Effector memory CD4-positive, alpha-beta T cell (primary cell): Measurements from ENCODE around the gene TXNRD2.

Experiments
- DNase-seq, 3 donors: peaks; one replicate each; pipeline ENCODE4 v3.0.0-alpha.2; 2020
- H3K27ac ChIP-seq: 2 replicates; pipeline ENCODE4 v1.7.0; 2013; ENCODE audit warnings: mild to moderate bottlenecking, low read length, moderate library complexity; ENCODE audit not compliant: insufficient read depth, poor library complexity, severe bottlenecking
- H3K27me3 ChIP-seq: replicated peaks from 2 replicates; pipeline ENCODE4 v1.7.0; 2013; ENCODE audit warnings: mild to moderate bottlenecking, low read length; ENCODE audit not compliant: insufficient read depth, control insufficient read depth, poor library complexity, severe bottlenecking
- H3K36me3 ChIP-seq: 2 replicates; pipeline ENCODE4 v1.7.0; 2013; ENCODE audit warnings: mild to moderate bottlenecking, low read length, moderate library complexity; ENCODE audit not compliant: control insufficient read depth, insufficient read depth
- H3K4me1 ChIP-seq: 2 replicates; pipeline ENCODE4 v1.7.0; 2013; ENCODE audit warnings: low read length, mild to moderate bottlenecking; ENCODE audit not compliant: control insufficient read depth, insufficient read depth, poor library complexity, severe bottlenecking
- H3K4me3 ChIP-seq: 2 replicates; pipeline ENCODE4 v1.7.0; 2013; ENCODE audit warnings: low read length, low read depth, mild to moderate bottlenecking; ENCODE audit not compliant: insufficient read depth, poor library complexity, severe bottlenecking
- H3K9me3 ChIP-seq: 2 replicates; pipeline ENCODE4 v1.7.0; 2013; ENCODE audit warnings: mild to moderate bottlenecking, low read length, moderate library complexity; ENCODE audit not compliant: control insufficient read depth

Gene TXNRD2

DNA sequence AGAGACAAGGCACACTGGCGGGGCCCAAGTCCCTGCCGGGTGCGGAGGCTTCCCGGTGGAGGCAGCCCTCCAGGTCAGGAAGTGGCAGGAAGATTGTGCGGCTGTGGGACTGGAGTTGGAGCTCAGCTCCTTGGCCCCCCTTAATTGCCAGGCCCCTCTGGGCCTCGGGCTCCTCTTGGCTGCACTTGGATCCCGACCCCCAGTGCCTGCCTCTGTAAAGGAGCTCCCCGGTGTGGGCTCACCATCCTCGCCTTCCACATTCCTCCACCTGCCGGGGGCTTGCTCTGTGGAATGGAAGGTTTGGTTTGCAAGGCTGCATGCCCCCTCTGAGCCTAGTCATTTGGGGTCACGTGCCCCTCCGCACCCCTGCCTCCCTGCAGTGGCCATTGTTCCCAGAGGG is 38.1 kb downstream of the TXNRD2 start:
- no peaks in the 10 kb centered on the region for H3K27me3 ChIP-seq
- H3K27ac ChIP-seq: no peak overlapping the region

DNA sequence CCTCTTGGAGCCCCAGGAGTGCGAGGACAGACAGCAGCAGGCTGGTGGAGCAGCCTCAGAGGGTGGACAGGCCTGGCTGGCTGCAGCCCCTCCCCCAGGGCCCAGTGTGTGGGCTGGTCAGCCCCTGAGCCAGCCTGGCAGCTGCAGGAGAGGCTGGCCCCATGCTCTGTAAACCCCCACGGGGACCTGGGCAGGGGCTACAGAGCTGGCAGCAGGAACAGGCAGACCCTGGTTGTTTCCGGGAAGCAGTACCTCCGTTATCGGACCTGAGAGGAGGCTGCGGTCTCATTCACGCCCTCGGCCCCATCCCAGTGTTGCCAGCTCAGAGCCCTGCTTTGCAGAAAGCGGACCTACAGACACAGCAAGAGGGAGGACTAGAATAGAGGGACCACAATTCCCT is 38.6 kb downstream of the TXNRD2 start:
- Histone ChIP-seq H3K36me3 (peaks cover 6% of the 10 kb centered on the region), H3K4me1 (no peaks in the 10 kb centered on the region)

More for the DNA sequence above, 38.1 kb downstream of the TXNRD2 start:
- no peak for DNase-seq
- Histone ChIP-seq H3K4me3 (no peak overlapping the region), H3K4me1 (no peaks in the 10 kb centered on the region), H3K36me3 (peaks cover 5% of the 10 kb centered on the region), H3K9me3 (no peaks in the 10 kb centered on the region)

DNA sequence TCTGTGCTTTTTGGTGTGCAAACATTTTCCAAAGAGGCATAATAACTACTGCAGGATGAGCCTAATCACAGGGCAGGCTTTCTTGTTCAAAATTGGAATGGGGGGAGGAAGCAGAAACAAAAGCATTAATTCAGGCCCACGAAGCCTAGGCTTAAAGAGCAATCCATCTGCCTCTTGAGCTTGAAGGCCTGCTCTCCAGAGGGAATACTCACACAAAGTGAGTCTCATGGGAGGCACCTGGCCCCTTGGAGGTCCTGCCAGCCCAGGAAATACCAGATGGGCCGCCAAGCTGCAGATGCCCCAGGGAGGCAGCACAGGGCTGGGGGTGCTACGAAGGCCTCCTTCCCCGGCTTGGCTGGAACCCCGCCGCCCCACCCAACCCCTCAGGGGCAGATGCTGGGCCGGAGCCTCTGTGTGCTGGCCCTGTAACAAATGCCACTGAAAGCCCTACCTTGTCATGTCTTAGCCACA is 39.3 kb downstream of the TXNRD2 start:
- no peaks in the 10 kb centered on the region for H3K4me1 ChIP-seq
- peaks cover 11% of the 10 kb centered on the region for H3K36me3 ChIP-seq
- no peak overlapping the region for H3K27ac ChIP-seq
- no peak for DNase-seq
- H3K27me3 ChIP-seq: no peaks in the 10 kb centered on the region
- H3K9me3 ChIP-seq: no peaks in the 10 kb centered on the region
- no peak overlapping the region for H3K4me3 ChIP-seq

More for the DNA sequence above, 38.6 kb downstream of the TXNRD2 start:
- H3K4me3 ChIP-seq: no peak overlapping the region
- no peaks in the 10 kb centered on the region for H3K9me3 ChIP-seq
- no peak overlapping the region for H3K27ac ChIP-seq
- no peaks in the 10 kb centered on the region for H3K27me3 ChIP-seq
- DNase-seq: no peak

DNA sequence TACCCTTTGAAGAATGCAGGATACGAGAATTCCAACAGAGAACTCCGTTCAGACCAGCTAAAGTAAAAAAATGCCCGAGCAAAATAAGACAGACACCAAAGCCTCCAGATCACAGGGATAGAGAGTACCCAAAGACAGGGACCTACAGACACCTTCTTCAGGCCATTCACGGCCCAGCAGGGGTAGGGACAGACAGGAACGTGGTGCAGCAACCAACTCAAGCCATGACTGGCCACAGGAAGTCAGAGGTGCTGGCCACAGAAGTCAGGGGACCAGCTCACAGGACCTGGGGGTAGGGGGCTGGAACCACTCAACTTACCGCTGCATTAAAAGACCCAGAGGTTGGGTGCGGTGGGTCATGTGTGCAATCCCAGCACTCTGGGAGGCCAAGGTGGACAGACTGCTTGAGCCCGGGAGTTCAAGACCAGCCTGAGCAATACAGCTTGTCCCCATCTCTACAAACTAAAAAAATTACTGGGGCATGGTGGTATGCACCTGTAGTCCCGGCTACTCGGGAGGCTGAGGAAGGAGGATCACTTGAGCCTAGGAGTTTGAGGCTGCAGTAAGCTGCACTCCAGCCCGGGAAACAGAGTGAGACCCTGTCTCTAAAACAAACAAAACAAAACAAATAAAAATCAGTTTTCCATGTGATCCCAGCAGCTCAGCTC is 39.9 kb downstream of the TXNRD2 start:
- Histone ChIP-seq H3K36me3 (peaks cover 11% of the 10 kb centered on the region), H3K4me3 (no peak overlapping the region), H3K27ac (no peak overlapping the region), H3K27me3 (no peaks in the 10 kb centered on the region), H3K4me1 (no peaks in the 10 kb centered on the region), H3K9me3 (no peaks in the 10 kb centered on the region)
- no peak for DNase-seq

DNA sequence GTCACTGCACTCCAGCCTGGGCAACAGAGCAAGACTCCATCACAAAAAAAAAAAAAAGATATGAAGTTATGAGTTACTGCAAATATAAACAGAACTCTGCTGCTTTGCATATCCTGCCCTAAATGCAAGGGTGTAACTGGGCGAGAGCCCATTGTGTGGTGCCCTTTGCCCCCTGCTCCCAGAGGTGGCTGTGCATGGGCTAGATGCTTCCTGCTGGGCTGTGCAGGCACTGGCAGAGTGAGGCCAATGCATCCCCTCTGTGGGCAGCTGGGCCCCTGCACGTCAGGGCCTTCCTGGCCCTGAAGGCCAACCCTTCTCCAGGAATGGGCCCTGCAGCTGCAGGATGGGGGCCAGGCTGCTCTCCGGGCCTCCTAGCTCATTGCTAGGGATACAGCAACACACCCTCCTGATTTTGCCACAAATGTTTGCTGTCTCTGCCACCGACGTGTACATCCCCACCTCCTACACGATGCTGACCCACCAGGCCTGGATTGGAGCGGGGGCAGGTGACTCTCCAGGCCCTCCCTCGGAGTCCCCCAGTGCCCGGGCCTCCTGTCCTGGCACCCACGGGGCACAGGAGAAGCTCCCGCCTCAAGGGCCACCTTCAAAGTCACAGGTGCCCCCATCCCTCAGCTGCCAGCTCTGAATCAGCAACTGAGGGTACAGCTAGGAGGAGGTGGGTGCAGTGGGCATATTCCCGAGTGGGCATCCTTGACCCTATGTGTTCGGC is 40.7 kb downstream of the TXNRD2 start:
- H3K9me3 ChIP-seq: no peaks in the 10 kb centered on the region
- H3K27ac ChIP-seq: no peak overlapping the region
- H3K36me3 ChIP-seq: peaks cover 11% of the 10 kb centered on the region
- H3K27me3 ChIP-seq: no peaks in the 10 kb centered on the region
- no peak overlapping the region for H3K4me3 ChIP-seq
- no peak for DNase-seq
- H3K4me1 ChIP-seq: no peaks in the 10 kb centered on the region

DNA sequence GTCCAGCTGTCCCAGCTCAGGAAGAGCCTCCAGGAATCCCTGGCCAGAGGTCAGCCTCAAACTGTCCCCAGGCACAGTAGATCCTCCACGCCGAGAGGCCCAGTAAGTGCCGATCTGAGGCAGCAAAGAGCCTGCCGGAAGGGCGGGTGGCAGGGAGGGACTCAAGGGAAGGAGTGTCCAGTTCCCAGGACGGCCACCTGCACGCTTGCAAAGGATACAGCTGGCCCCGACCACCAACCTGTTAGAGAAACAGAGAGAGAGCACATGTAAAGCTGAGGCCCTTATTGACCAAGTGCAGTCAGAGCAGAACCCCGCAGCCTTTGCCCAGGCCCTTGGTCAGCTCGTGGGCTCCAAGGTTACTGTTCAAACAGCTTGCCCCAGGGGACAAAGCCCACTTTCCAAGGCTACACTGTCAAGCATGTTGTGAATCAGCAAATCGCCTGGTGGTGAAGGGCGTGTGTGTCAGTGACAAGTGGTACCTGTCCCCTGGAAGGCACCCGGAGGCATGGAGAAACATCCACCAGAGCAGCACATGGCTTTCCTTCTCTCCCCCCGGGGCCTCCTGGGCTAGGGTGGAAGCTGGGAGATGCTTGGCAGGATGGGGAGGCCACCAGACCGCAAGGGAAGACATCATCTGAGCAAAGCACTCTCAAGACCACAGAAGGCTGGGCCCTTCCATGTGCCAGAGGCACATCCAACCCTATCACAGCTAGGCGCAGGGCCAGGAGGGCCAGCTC is 42.6 kb downstream of the TXNRD2 start:
- Histone ChIP-seq H3K27me3 (no peaks in the 10 kb centered on the region), H3K9me3 (no peaks in the 10 kb centered on the region), H3K36me3 (peaks cover 11% of the 10 kb centered on the region), H3K4me3 (no peak overlapping the region), H3K4me1 (peaks cover 1% of the 10 kb centered on the region), H3K27ac (no peak overlapping the region)
- DNase-seq: no peak

DNA sequence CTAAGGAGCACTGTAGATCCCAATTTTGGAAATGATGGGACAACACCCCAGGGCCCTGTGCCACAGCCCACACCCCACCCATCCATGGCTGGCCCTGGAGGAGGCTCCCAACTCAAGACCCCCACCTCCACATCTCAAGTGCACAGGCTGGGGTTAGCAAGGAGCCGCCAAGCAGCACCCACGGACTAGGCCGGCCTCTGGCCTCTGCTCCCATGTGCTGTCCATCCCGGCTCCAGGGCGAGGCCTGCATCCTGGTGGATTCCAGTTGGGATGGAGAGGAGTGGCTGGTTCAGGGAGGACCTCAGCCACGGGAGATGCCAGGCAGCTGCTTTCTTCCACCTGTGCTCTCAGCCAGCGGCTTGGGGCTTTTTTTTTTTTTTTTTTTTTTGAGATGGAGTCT is 43.5 kb downstream of the TXNRD2 start:
- no peaks in the 10 kb centered on the region for H3K9me3 ChIP-seq
- no peak for DNase-seq
- H3K27me3 ChIP-seq: no peaks in the 10 kb centered on the region
- H3K27ac ChIP-seq: no peak overlapping the region
- peaks cover 10% of the 10 kb centered on the region for H3K4me1 ChIP-seq
- no peak overlapping the region for H3K4me3 ChIP-seq
- H3K36me3 ChIP-seq: peaks cover 11% of the 10 kb centered on the region

DNA sequence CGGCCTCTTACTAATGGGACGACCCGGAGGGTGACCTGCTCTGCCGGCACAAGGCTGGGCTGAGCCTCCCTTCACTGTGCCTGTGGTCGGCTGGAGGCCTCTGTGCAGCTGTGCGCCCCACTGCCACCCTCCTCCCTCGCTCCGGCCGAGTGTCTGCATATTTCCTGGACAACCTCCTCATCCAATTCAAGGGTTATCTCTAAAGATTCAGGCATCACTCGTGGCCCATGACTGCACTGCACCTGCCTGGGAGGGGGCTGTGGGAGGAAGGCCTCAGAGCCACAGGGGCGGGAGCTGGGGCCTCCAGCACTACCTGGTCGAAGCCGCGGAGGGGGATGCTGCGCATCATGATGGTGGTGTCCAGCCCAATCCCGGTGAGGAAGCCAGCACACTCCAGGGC is 43.9 kb downstream of the TXNRD2 start:
- Histone ChIP-seq H3K36me3 (peaks cover 11% of the 10 kb centered on the region), H3K4me3 (no peak overlapping the region), H3K27ac (no peak overlapping the region), H3K9me3 (no peaks in the 10 kb centered on the region), H3K4me1 (peaks cover 14% of the 10 kb centered on the region), H3K27me3 (no peaks in the 10 kb centered on the region)
- no peak for DNase-seq

DNA sequence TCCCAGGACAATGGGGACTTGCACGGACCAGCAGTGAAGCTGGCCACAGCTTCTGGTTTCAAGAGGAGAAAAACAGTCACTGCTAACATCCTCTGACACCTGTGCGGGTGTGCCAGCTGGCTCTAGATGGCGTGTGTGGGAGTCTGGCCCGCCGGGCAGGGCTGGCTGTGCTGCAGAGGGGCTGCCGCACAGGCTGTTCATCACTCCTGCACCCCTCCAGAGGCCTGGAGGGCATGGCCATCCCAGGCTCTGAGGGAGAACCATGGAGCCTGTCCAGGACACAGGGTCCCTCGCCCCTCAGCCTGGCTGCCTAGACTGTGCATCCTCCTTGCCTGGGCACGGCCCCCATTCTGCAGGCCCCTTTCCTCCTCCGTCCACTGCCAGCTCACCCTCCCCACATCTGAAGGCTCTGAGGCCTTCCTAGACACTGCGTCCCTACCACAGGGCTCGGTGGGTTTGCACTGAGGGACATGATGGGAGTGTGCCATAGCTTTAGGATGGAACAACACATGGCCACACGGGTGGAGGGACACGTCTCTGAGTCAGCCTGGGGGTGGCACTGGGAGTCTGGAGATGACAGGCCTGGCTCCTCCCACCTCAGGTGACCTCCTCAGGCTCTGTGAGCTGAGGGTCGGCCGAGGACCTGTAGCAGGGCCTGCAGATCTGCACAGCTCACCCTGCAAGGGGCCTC is 44.8 kb downstream of the TXNRD2 start:
- no peak for DNase-seq
- Histone ChIP-seq H3K27ac (no peak overlapping the region), H3K36me3 (peaks cover 11% of the 10 kb centered on the region)

More for the DNA sequence above, 44.8 kb downstream of the TXNRD2 start:
- no peaks in the 10 kb centered on the region for H3K27me3 ChIP-seq
- peaks cover 22% of the 10 kb centered on the region for H3K4me1 ChIP-seq
- no peak overlapping the region for H3K4me3 ChIP-seq
- H3K9me3 ChIP-seq: no peaks in the 10 kb centered on the region
